ENCODE results near the gene C1QL3. TPM values are rescaled to one million over a fixed set of nuclear protein-coding genes. Genes with fewer than 3 reads are reported as not detected.

C1QL3 gene
- total RNA-seq, 1 experiment from 2014 or later = 0.17 TPM

DNA sequence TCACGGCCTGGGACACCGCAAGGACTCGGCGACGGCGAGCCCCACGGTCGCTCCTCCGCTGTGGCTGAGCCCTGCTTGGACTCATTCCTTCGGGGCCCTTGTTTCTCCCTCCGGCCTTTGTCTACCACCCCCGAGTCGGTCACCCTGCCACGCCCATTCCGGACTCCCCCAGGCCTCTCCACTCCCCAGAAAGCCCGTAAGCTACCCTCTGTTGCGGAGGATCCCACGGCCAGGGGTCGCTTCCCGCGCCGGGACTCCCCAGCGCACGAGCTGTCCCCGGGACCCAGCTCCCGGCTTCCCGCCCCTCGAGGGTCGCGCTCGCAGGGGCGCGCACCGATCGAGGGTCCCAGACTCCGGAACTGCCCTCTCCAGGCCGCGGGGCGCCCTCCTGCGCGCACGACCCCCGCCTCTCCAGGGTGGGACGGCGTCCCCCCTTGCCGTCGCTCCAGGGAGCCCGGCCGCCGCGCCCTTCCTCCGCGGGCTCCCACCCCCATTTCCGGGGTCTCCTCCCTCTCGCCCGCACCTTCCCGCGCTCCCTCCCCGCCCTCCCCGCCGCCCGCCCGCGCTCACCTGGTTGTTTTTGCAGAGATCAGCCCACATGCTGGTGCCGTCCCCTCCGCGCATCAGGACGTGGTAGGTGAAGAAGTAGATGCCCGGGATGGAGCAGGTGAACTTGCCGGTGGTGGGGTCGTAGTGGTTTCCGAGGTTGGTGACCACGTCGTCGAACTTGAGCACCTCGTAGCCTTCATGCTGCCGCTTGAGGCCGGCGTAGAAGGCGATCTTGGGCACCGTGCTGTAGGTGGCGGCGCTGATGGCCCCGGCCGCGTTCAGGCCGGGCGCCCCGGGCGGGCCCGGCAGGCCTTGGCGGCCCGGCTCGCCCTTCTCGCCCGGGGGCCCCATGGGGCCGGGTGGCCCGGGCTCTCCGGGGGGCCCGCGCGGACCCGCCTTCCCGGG lies 1.5 kb downstream of the C1QL3 start:
- peaks cover 48% of the 10 kb centered on the region for H3K27me3 ChIP-seq (ENCODE audit: control insufficient read depth, insufficient read depth, low read length)

DNA sequence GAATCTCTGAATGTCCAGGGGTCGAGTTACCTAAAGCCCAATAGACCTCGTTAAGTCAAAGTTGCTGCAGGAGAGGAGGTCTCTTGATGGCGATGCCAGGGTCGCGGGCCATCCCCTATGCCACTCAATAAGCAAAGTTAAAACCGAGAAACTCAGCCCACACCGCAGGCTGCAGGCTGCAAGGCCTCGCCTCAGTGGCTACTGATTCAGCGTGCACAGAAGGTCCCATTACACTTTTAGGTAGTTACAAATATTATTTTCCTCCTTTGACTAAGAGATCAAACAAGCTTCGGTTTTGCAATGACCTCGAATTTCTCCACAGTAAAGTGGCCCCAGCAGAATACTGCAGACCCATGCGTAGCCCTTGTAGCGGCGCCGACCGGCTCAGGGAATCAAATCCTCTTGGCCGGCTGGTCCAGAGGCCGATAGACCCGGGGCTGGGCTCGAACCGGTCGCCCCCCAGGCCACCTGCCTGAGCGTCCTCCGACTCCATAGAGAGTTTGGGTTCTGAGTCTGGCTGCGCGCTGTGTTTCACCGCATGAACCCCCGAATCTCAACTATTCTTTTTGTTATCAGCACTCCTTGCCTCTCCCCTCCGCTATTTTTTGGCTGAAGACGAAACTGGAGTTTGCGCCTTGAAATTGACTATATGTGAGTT lies 2.3 kb downstream of the C1QL3 start:
- Histone ChIP-seq H3K36me3 (replicated peaks; ENCODE audit: control insufficient read depth, insufficient read depth, low read length) (no peaks in the 10 kb centered on the region), H3K27me3 (ENCODE audit: control insufficient read depth, insufficient read depth, low read length) (peaks cover 48% of the 10 kb centered on the region), H3K4me3 (ENCODE audit: insufficient read depth, low read depth, low read length) (peak overlapping the region; percentile 57)
- DNase-seq = peak; percentile 33

More for the DNA sequence above, 1.5 kb downstream of the C1QL3 start:
- peak; percentile 74 for DNase-seq
- Histone ChIP-seq H3K4me3 (ENCODE audit: insufficient read depth, low read depth, low read length) (peak overlapping the region; percentile 57), H3K36me3 (replicated peaks; ENCODE audit: control insufficient read depth, insufficient read depth, low read length) (no peaks in the 10 kb centered on the region)

DNA sequence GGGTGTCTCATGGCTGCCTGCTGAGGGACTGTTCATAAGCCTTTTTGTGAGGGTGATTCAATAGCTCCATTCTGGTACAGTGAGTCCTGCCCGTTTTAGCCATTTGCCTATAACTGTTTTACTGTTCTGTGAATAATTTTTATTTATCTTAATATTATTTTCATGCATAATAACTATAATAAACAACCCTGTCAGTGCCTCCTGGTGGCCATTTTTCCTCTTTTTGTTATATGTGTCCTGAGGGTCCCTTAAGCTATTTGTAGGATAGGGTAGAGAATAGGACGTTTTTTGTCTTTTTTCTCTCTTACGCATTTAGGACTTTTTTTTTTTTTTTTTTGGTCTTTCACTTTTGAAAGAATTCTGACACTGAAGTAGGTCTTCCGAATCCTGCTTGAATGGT lies 2.9 kb downstream of the C1QL3 start:
- H3K36me3 ChIP-seq (replicated peaks; ENCODE audit: control insufficient read depth, insufficient read depth, low read length) = no peaks in the 10 kb centered on the region
- H3K27me3 ChIP-seq (ENCODE audit: control insufficient read depth, insufficient read depth, low read length) = peaks cover 45% of the 10 kb centered on the region
- peak; percentile 23 for DNase-seq
- no peak overlapping the region for H3K4me3 ChIP-seq (ENCODE audit: insufficient read depth, low read depth, low read length)

DNA sequence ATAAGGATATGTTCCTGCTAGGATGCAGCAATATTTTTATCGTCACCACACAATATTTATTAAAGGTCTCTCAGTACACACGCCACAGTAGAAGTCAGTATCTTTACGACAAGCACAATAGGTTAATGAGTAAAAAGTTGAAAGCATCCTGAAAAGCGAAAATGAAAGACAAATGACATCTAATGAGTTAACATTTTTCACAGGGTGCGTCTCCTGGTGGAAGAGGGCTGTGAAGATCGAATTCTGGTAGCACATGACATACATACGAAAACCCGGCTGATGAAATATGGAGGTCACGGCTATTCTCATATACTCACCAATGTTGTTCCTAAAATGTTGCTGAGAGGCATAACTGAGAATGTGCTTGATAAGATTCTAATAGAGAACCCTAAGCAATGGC lies 10.8 kb downstream of the C1QL3 start:
- H3K27me3 ChIP-seq (ENCODE audit: control insufficient read depth, insufficient read depth, low read length) = no peaks in the 10 kb centered on the region

DNA sequence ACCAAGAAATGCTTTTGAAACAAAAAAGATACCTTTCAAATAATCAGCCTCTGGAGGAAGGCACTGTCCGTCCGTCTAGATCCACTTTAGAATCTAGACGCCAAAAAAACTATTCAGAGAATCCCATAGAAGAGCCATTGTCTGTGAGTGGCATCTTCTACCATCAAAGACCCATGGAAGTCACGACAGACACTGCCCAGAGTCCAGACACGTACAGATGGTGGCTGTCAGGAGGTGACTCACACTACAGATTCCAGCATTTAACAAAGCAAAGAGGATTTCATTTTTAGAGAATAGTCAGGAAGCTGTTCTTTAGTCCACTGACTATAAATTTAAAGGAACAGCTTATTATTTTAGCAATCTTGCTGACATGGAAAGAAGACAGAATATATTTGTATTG lies 11.7 kb downstream of the C1QL3 start:
- Histone ChIP-seq H3K36me3 (replicated peaks; ENCODE audit: control insufficient read depth, insufficient read depth, low read length) (no peaks in the 10 kb centered on the region), H3K27me3 (ENCODE audit: control insufficient read depth, insufficient read depth, low read length) (no peaks in the 10 kb centered on the region), H3K4me3 (ENCODE audit: insufficient read depth, low read depth, low read length) (no peak overlapping the region)
- no peak for DNase-seq

More for the DNA sequence above, 10.8 kb downstream of the C1QL3 start:
- DNase-seq = no peak
- H3K36me3 ChIP-seq (replicated peaks; ENCODE audit: control insufficient read depth, insufficient read depth, low read length) = no peaks in the 10 kb centered on the region
- no peak overlapping the region for H3K4me3 ChIP-seq (ENCODE audit: insufficient read depth, low read depth, low read length)

DNA sequence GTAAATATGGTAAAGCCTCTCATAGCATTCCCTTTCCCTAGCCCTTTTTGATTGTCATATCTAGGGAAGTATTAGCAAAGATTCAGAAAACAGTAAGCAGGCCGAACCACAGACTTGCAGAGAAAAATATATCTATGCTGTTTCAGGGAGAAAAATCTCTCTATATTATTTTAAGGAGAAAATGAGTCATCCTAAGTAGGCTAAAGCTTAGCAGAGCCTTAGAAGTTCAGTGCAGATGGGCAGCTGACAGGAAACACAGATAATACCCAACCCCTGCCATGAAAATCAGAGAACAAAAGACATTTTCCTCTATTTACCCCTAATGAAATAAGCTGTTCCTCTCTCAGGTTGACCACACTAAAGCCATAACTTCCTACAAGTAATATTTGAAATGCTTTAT lies 16.5 kb downstream of the C1QL3 start:
- Histone ChIP-seq H3K27me3 (ENCODE audit: control insufficient read depth, insufficient read depth, low read length) (no peaks in the 10 kb centered on the region), H3K36me3 (replicated peaks; ENCODE audit: control insufficient read depth, insufficient read depth, low read length) (no peaks in the 10 kb centered on the region), H3K4me3 (ENCODE audit: insufficient read depth, low read depth, low read length) (no peak overlapping the region)
- DNase-seq = no peak

DNA sequence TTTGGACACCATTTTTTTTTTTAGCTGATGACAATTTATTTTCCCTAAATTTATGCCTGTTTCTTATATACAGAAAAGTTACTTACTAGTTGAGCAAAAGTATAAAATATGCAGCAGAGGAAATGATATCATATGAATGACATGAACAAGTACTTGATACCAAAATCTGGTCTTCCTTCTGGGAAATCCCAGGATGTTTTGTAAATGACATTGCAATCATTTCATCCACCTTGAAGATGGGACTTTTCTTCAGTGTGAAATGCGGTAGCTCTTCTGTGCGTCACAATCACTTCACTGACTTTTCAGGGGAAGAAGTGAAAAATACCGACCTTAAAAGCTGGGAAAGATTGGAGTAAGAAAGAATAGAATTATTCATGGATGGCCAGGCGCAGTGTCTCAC lies 23.8 kb downstream of the C1QL3 start:
- H3K4me3 ChIP-seq (ENCODE audit: insufficient read depth, low read depth, low read length) = no peak overlapping the region
- H3K27me3 ChIP-seq (ENCODE audit: control insufficient read depth, insufficient read depth, low read length) = no peaks in the 10 kb centered on the region
- H3K36me3 ChIP-seq (replicated peaks; ENCODE audit: control insufficient read depth, insufficient read depth, low read length) = no peaks in the 10 kb centered on the region
- no peak for DNase-seq

DNA sequence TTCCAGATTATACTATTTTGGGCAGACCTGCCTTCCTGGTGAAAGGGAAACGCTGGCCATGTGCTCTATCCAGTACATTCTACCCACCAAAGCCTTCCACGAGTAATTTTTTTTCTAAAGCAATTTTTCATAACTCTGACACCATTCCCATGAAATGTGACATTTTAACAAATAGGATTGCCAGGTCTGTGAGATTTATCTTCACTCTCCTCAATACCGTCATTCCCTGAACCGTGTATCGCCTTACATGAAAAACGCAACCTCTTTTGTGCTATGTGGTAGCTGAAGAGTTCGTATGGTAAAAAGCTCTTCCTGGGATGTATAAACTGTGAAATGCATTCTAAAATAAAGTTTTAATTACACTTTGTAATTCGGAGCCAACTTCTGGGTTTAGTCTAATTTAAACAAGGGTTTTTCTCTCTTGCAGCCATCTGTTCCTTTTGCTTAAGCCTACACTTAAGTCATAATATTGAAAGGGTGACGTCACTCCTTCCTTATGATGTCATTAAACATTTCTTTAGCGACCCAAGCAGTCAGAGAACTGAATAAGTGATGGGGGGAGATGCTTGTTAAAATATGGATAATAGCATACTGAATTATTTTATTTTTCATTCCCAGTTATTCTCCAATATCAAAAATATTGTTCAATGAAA lies 27.7 kb downstream of the C1QL3 start:
- DNase-seq = no peak
- Histone ChIP-seq H3K4me3 (ENCODE audit: insufficient read depth, low read depth, low read length) (no peak overlapping the region), H3K36me3 (replicated peaks; ENCODE audit: control insufficient read depth, insufficient read depth, low read length) (no peaks in the 10 kb centered on the region)

DNA sequence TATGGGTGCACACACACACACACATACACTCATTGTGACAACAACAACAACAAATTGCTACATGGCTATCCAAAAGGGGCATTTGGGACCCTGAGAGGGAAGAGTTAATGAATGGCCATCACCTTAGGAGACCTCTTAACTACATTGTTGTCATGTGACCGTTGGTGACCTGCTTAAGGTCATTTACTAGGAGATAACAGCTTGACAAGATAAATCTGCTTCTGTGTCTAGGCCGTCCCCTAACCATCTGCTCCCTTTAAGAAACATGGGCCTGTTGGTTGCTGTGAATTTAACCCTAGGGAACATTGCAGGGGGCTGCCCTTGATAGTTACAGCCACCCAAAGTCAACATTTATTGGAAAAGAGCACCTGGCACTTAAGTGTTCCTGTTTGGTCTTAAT lies 29.7 kb downstream of the C1QL3 start:
- DNase-seq = no peak
- Histone ChIP-seq H3K4me3 (ENCODE audit: insufficient read depth, low read depth, low read length) (no peak overlapping the region), H3K36me3 (replicated peaks; ENCODE audit: control insufficient read depth, insufficient read depth, low read length) (no peaks in the 10 kb centered on the region), H3K27me3 (ENCODE audit: control insufficient read depth, insufficient read depth, low read length) (no peaks in the 10 kb centered on the region)

More for the DNA sequence above, 27.7 kb downstream of the C1QL3 start:
- no peaks in the 10 kb centered on the region for H3K27me3 ChIP-seq (ENCODE audit: control insufficient read depth, insufficient read depth, low read length)

DNA sequence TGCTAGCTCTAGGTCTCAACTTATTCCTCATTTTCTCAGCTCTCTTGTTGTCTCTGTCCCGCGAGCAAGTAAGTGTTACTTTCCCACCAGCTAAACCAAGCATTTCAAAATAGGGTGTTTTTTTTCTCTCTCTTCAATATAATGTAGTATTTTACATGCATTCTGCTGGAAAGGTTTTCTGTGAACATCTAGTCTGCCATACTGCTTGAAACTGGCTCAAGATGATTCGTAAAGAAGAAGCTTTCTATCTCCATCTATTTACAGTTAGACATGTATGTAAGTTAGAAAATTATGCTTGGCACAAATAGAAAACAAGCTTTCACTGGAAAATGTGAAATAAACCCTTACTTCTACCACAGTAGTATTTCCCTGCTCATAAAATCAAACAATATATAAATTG lies 31.2 kb downstream of the C1QL3 start:
- Histone ChIP-seq H3K27me3 (ENCODE audit: control insufficient read depth, insufficient read depth, low read length) (no peaks in the 10 kb centered on the region), H3K36me3 (replicated peaks; ENCODE audit: control insufficient read depth, insufficient read depth, low read length) (no peaks in the 10 kb centered on the region), H3K4me3 (ENCODE audit: insufficient read depth, low read depth, low read length) (no peak overlapping the region)
- DNase-seq = no peak

DNA sequence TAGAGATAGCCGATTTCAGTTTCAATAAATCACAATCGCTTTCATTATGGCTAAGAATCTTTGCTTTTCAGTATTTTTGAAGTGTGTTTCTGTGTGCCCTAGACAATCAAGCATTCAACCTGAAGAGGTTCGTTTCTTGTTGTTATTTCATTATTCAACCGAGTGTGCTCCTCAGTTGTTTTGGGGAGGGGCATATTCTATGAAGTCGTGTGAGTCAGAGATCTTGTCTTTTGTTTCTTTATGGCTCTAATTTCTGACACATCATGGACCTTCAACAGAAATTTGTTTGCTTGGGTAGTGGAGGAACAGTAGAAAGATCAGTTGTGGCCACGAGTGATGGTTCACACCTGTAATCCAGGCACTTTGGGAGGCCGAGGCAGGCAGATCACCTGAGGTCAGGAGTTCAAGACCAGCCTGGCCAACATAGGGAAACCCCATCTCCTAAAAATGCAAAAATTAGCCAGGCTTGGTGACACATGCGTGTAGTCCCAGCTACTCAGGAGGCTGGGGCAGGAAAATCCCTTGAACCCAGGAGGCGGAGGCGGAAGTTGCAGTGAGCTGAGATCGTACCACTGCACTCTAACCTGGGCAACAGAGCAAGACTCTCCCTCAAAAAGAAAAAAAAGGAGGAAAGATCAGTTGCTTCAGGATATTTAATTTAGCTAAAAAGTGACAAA lies 38.3 kb downstream of the C1QL3 start:
- Histone ChIP-seq H3K36me3 (replicated peaks; ENCODE audit: control insufficient read depth, insufficient read depth, low read length) (no peaks in the 10 kb centered on the region), H3K27me3 (ENCODE audit: control insufficient read depth, insufficient read depth, low read length) (no peaks in the 10 kb centered on the region), H3K4me3 (ENCODE audit: insufficient read depth, low read depth, low read length) (no peak overlapping the region)
- DNase-seq = no peak

DNA sequence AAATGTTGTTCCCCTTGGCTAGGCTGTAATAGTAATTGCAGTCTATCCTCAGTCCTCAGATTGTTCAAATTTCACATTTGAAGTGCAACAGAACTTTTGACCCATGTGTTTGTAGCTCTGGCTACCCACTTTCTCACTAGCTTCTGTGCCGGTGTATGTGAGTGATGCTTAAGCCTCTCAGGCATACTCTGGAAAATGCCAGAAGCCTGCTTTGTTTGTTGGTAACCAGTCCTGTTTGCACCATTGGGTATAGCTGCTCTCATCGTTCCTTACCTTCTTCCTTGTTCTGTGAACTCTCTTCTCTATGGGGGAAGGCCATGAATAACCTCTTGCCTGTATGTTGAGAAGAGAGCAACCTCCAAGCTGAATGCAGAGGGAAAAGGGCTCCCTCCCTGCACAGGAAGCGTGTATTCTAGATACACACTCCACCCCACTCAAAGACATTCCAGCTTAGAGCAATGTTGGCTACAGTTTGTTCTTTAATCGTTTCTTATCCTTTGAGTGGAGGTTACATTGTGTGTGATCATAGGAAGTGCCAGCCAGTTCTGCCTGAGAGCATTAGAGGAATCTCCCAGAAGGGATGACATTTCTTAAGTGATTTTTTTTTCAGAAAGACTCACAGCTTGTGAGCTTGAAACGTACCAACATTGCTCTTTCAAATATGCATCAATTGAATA lies 40.5 kb downstream of the C1QL3 start:
- no peak overlapping the region for H3K4me3 ChIP-seq (ENCODE audit: insufficient read depth, low read depth, low read length)
- no peak for DNase-seq
- H3K36me3 ChIP-seq (replicated peaks; ENCODE audit: control insufficient read depth, insufficient read depth, low read length) = no peaks in the 10 kb centered on the region
- H3K27me3 ChIP-seq (ENCODE audit: control insufficient read depth, insufficient read depth, low read length) = no peaks in the 10 kb centered on the region

DNA sequence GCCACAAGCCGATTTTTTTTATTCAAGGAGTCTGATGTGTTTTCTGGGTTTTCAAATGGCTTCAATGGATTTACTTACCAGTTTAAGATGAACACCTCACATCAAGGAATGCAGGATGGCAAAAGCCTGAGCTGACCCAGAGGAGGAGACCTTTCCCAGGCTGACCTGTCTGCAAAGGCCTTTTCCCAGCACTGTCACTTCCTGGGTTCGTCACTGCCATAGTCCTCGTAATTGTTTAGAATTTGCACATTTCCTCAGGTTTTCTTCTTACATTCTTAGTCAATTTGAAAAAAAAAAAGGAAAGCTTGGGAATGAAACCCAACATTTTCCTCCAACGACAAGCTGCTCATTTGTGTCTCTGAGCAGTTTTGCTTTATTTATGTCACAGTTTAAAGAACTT lies 42.9 kb downstream of the C1QL3 start:
- Histone ChIP-seq H3K4me3 (ENCODE audit: insufficient read depth, low read depth, low read length) (no peak overlapping the region), H3K36me3 (replicated peaks; ENCODE audit: control insufficient read depth, insufficient read depth, low read length) (no peaks in the 10 kb centered on the region), H3K27me3 (ENCODE audit: control insufficient read depth, insufficient read depth, low read length) (no peaks in the 10 kb centered on the region)
- no peak for DNase-seq

DNA sequence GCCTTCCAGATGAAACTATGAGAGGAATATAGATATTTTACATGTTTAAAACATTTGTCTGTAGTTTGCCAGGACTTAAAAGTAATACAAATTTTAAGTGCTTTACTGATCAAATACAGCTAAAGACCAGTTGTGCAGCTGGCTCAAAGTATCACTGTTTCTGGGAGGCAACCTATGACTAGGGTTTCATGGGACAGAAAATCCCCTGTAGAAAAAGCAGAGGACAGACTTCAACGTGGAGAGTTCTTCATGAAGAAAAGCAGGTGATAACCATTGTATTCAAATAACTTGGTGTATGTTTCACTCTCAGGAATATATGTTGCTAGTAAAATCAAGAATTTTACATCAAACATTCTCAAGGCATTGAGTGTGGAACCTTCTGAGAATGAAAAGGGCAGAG lies 43.9 kb downstream of the C1QL3 start:
- no peaks in the 10 kb centered on the region for H3K27me3 ChIP-seq (ENCODE audit: control insufficient read depth, insufficient read depth, low read length)
- H3K36me3 ChIP-seq (replicated peaks; ENCODE audit: control insufficient read depth, insufficient read depth, low read length) = no peaks in the 10 kb centered on the region
- no peak for DNase-seq
- H3K4me3 ChIP-seq (ENCODE audit: insufficient read depth, low read depth, low read length) = no peak overlapping the region

Measured in H7 (cell line).